T-helper 22 cell (primary cell): ENCODE results near the gene IFFO2.
"Not testable (repeated sequence)": the region's sequence is repeated elsewhere in the genome, so short reads cannot be mapped to it uniquely, and the experiment has no call there.

ENCODE experiments used
- DNase-seq: peaks from one replicate; pipeline ENCODE4 v3.0.0-alpha.2; 2020; ENCODE audit warnings: low read depth

The IFFO2 gene

GRCh38 chr1:18893120-18893519, 63.4 kb downstream of the IFFO2 start:
- no peak for DNase-seq

GRCh38 chr1:18891858-18892257, 64.6 kb downstream of the IFFO2 start:
- DNase-seq, result not testable (repeated sequence)

GRCh38 chr1:18891426-18891780, 65.1 kb downstream of the IFFO2 start:
- DNase-seq, result no peak

GRCh38 chr1:18890706-18891425, 65.6 kb downstream of the IFFO2 start:
- DNase-seq, result no peak

GRCh38 chr1:18886003-18886335, 70.5 kb downstream of the IFFO2 start:
- no peak for DNase-seq

GRCh38 chr1:18885311-18886002, 71.0 kb downstream of the IFFO2 start:
- no peak for DNase-seq

- no peak for DNase-seq
These were observed 71.7 kb downstream of the IFFO2 start for GRCh38 chr1:18884727-18885126.

- no peak for DNase-seq
These were observed 72.1 kb downstream of the IFFO2 start for GRCh38 chr1:18884419-18884717.

GRCh38 chr1:18883636-18884418, 72.6 kb downstream of the IFFO2 start:
- DNase-seq, result peak; percentile 32

- no peak for DNase-seq
These were observed 73.4 kb downstream of the IFFO2 start for GRCh38 chr1:18883079-18883478.

GRCh38 chr1:18882486-18882885, 74.0 kb downstream of the IFFO2 start:
- no peak for DNase-seq

GRCh38 chr1:18881642-18882431, 74.6 kb downstream of the IFFO2 start:
- no peak for DNase-seq

GRCh38 chr1:18881164-18881563, 75.3 kb downstream of the IFFO2 start:
- DNase-seq, result no peak

GRCh38 chr1:18880585-18880984, 75.9 kb downstream of the IFFO2 start:
- DNase-seq, result no peak

GRCh38 chr1:18879791-18880309, 76.6 kb downstream of the IFFO2 start:
- no peak for DNase-seq

- no peak for DNase-seq
These were observed 77.2 kb downstream of the IFFO2 start for GRCh38 chr1:18879215-18879790.

GRCh38 chr1:18878538-18879214, 77.8 kb downstream of the IFFO2 start:
- no peak for DNase-seq

GRCh38 chr1:18877282-18877681, 79.2 kb downstream of the IFFO2 start:
- DNase-seq, result no peak

GRCh38 chr1:18876210-18876609, 80.3 kb downstream of the IFFO2 start:
- no peak for DNase-seq

GRCh38 chr1:18875796-18876128, 80.7 kb downstream of the IFFO2 start:
- no peak for DNase-seq

- DNase-seq, result peak; percentile 24
These were observed 81.2 kb downstream of the IFFO2 start for GRCh38 chr1:18875107-18875795.
